Measurements from ENCODE around the gene TESK2.
"Not testable (repeated sequence)": the region's sequence is repeated elsewhere in the genome, so short reads cannot be mapped to it uniquely, and the experiment has no call there.

The TESK2 gene

DNA sequence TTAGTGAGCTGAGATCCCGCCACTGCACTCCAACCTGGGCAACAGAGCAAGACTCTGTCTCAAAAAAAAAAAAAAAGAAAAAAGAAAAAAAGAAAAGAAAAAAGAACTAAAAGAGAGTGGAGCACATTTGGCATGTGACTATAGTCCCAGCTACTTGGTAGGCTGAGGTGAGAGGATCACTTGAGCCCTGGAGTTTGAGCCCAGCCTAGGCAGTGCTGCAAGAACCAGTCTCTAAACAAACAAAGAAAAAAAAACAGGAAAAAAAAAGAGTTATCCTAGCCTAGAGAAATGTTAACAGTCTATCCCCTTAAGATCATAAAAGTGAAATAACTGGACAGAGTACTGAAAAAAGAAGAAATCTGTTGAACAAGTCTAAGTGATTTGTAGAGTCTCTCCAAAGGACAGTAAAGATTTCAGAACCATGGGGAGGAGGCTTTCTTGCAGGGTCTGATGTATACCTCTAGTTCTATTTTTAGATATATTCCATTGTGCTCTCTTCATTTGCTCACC lies 35.2 kb upstream of the TESK2 start:
- DNase-seq (ENCODE audit: low spot score): no peak
- TF ChIP-seq CTCF (IDR thresholded peaks at IDR 0.05; ENCODE audit: extremely low read depth, insufficient read depth, missing control alignments): no peak
- in situ Hi-C loops (cut with MboI; ENCODE audit: low pct_unique_long_range_greater_than_20kb, low sequenced_read_pairs, unreplicated experiment): no loop called here

DNA sequence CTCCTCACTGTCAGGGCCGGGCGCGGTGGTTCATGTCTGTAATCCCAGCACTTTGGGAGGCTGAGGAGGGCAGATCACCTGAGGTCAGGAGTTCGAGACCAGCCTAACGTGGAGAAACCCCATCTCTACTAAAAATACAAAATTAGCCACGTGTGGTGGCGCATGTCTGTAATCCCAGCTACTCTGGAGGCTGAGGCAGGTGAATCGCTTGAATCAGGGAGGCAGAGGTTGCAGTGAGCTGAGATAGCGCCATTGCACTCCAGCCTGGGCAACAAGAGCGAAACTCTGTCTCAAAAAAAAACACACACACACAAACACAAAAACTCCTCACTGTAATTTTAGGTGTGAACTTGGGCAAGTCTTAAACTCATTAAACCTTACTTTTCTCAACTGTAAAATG lies 33.0 kb upstream of the TESK2 start:
- DNase-seq (ENCODE audit: low spot score); in situ Hi-C loops (cut with MboI; ENCODE audit: low pct_unique_long_range_greater_than_20kb, low sequenced_read_pairs, unreplicated experiment): not testable (repeated sequence)

DNA sequence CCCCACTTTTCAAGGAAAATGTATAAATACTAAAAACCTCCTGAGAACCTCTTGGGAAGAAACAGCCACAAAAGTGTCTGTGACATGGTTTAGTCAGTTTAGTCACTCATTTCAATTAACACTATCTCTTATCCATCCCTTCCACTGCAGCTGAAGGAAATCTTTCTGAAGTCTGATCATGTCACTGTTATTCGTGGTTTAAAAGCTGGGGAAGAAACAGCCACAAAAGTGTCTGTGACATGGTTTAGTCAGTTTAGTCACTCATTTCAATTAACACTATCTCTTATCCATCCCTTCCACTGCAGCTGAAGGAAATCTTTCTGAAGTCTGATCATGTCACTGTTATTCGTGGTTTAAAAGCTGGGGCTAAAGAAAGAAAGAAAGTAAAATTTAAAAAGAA lies 32.6 kb upstream of the TESK2 start:
- DNase-seq (ENCODE audit: low spot score); in situ Hi-C loops (cut with MboI; ENCODE audit: low pct_unique_long_range_greater_than_20kb, low sequenced_read_pairs, unreplicated experiment): not testable (repeated sequence)

DNA sequence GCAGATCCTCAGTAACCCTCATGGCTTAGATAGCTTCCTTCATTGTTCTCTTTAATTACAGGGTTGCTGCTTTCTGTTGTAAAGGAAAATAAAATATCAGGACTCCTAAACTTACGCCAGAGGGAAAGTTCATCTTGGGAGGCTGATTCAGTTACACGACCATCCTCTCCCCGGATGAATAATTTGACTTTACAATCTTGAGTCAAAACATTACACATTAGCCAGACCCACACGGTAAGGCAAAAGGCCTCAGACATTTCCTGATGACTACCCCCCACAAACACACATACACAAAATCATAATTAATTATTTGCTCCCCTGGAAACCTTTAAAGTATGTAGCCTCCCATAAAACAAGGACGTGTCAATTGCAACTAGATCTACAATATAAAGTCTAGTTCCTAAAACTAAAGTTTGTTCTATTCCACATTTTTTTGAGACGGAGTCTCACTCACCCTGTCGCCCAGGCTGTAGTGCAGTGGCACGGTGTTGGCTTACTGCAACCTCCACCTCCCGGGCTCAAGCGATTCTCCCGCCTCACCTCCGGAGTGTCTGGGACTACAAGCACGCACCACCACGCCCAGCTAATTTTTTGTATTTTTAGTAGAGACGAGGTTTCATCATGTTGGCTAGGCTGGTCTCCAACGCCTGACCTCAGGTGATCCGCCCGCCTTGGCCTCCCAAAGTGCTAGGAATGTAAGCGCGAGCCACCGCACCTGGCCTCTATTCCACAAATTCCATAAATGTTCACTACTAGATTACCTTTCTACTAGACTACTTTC lies 31.6 kb upstream of the TESK2 start:
- peak; percentile 56 for DNase-seq (ENCODE audit: low spot score)
- in situ Hi-C loops (cut with MboI; ENCODE audit: low pct_unique_long_range_greater_than_20kb, low sequenced_read_pairs, unreplicated experiment): no loop called here
- TF ChIP-seq CTCF (IDR thresholded peaks at IDR 0.05; ENCODE audit: extremely low read depth, insufficient read depth, missing control alignments): no peak

DNA sequence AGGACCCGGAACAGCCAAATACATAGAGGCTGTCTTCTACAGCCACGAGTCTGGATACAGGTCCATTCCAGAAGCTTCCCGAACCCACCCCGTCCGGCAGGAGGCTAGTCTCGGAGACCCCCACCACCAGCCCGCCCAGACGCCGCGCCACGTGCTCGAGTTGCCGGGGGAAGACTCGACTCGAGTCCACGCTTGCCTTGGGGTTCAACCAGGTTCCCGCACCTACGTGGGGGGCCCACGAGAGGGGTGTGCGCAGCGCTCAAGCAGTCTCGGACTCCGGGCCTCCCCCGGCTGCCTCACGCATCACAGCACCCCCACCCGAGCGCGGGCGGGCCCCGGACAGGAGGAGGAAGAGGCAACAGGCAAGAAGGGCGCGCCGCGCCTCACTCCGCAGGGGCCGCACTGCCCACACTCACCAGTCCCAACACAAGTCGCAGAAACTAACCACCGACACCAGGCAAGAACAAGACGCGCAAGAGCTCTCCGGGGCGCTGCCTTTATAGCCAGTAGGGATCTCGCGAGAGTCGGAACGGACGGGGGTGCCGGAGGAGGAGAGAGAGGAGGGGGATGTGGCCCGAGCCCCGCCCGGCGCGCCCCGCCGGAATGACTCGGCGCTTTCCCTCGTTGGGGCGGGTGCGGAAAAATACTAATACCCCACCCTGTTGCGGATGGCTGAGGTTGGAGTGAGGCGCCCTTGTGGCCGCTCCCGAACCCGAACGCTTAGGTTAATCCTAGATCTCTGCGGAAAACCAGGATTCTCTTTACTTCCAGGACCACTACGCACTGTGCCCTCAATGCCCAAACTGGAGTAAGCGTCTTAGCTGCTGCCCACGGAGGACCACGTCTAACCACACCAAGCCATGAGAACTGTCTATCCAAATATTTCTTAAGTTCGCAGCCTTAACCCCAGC lies 30.7 kb upstream of the TESK2 start, which contains the start of gene PRDX1:
Gene PRDX1, minus strand, starts transcription at position 472 of the 911 bp plus-strand sequence. CDS start 2,841 bp downstream, outside the sequence.
- TF ChIP-seq CTCF (IDR thresholded peaks at IDR 0.05; ENCODE audit: extremely low read depth, insufficient read depth, missing control alignments): no peak
- DNase-seq (ENCODE audit: low spot score): peak; percentile 92
- in situ Hi-C loops (cut with MboI; ENCODE audit: low pct_unique_long_range_greater_than_20kb, low sequenced_read_pairs, unreplicated experiment): no loop called here

GRCh38 chr1:45519774-45520173 lies 28.8 kb upstream of the TESK2 start:
- DNase-seq (ENCODE audit: low spot score); in situ Hi-C loops (cut with MboI; ENCODE audit: low pct_unique_long_range_greater_than_20kb, low sequenced_read_pairs, unreplicated experiment): not testable (repeated sequence)

DNA sequence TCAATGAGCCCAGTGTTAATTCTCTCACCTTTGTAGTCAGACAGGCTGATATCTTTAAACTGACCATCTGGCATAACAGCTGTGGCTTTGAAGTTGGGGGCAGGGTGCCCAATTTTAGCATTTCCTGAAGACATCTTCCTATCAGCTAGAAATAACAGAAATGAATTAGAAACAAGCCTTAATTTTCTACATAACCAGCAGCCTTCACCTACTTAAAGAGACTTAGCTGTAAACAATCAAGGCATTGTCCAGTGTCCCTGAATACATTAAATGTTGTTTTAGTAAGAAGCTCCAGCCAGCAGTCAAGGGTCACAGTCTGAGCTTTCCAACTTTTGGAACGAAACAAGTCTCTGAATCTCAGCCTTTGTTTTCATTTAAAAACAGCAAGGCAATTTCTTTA lies 27.9 kb upstream of the TESK2 start:
- no peak for TF ChIP-seq CTCF (IDR thresholded peaks at IDR 0.05; ENCODE audit: extremely low read depth, insufficient read depth, missing control alignments)
- DNase-seq (ENCODE audit: low spot score): no peak
- in situ Hi-C loops (cut with MboI; ENCODE audit: low pct_unique_long_range_greater_than_20kb, low sequenced_read_pairs, unreplicated experiment): no loop called here

- in situ Hi-C loops (cut with MboI; ENCODE audit: low pct_unique_long_range_greater_than_20kb, low sequenced_read_pairs, unreplicated experiment); DNase-seq (ENCODE audit: low spot score): not testable (repeated sequence)
Measured at GRCh38 chr1:45518366-45518765, 27.4 kb upstream of the TESK2 start.
